Astrocyte of the spinal cord (primary cell): Measurements from ENCODE around the gene FMN1.

ENCODE experiments used
- DNase-seq: peaks from one replicate; pipeline ENCODE4 v3.0.0; 2011; ENCODE audit warnings: low read depth, low spot score
- H3K4me3 ChIP-seq: 2 replicates; pipeline ENCODE4 v1.5.1; 2011; ENCODE audit warnings: low read depth, mild to moderate bottlenecking, low read length, moderate library complexity
- CTCF ChIP-seq: IDR thresholded peaks from 2 replicates; pipeline ENCODE4 v1.5.1; 2012; ENCODE audit warnings: low read depth, mild to moderate bottlenecking, low read length, inconsistent platforms
- in situ Hi-C: cut with HindIII; loops from 2 replicates; pipeline ENCODE4 v1.10.0; 2017; ENCODE audit warnings: low sequenced_read_pairs

Gene FMN1

GRCh38 chr15:33124279-33124678 lies 70.2 kb downstream of the FMN1 start:
- in situ Hi-C loops: no loop called here
- H3K4me3 ChIP-seq: no peak overlapping the region
- DNase-seq: no peak

GRCh38 chr15:33119865-33120264 lies 74.6 kb downstream of the FMN1 start:
- H3K4me3 ChIP-seq: no peak overlapping the region
- no peak for TF ChIP-seq CTCF
- in situ Hi-C loops: no loop called here
- DNase-seq: no peak

More at GRCh38 chr15:33124279-33124678, 70.2 kb downstream of the FMN1 start:
- no peak for TF ChIP-seq CTCF

- H3K4me3 ChIP-seq: no peak overlapping the region
- no peak for DNase-seq
- in situ Hi-C loops: no loop called here
- TF ChIP-seq CTCF: no peak
Measured at GRCh38 chr15:33119273-33119672, 75.2 kb downstream of the FMN1 start.

GRCh38 chr15:33116198-33116597 lies 78.3 kb downstream of the FMN1 start:
- in situ Hi-C loops: no loop called here
- TF ChIP-seq CTCF: no peak
- no peak overlapping the region for H3K4me3 ChIP-seq
- DNase-seq: no peak

GRCh38 chr15:33115191-33115861 lies 79.2 kb downstream of the FMN1 start:
- no peak for TF ChIP-seq CTCF
- DNase-seq: no peak
- no peak overlapping the region for H3K4me3 ChIP-seq
- in situ Hi-C loops: no loop called here

- TF ChIP-seq CTCF: no peak
- in situ Hi-C loops: no loop called here
- DNase-seq: no peak
- H3K4me3 ChIP-seq: no peak overlapping the region
Measured at GRCh38 chr15:33114374-33114717, 80.2 kb downstream of the FMN1 start.
